Heart right ventricle (tissue), 16 donors: Measurements from ENCODE around the gene IL17C. TPM values are rescaled to one million over a fixed set of nuclear protein-coding genes. Genes with fewer than 3 reads are reported as not detected.

Experiments
- ATAC-seq, 8 donors: fragments of 200-7000 bp; cut with Tn5 transposase; one replicate each; pipeline ENCODE4 v1.9.1; 2020; ENCODE audit warnings: mild to moderate bottlenecking in 8 of 8, moderate library complexity in 8 of 8, moderate number of reproducible peaks in 1 of 8
- DNase-seq, 2 donors: peaks; one replicate each; pipeline ENCODE4 v3.0.0-alpha.2; 2020
- H3K27ac ChIP-seq, 10 donors: fragments of 200-600 bp; sonication (generic) in 2 of 10; one replicate each; pipeline versions ENCODE4 v1.5.0 to v1.8.0; 2020 to 2022; ENCODE audit warnings: mild to moderate bottlenecking in 3 of 10
- H3K27me3 ChIP-seq, 7 donors: fragments of 200-600 bp; one replicate each; pipeline ENCODE4 v1.8.0; 2021 to 2022; ENCODE audit warnings: mild to moderate bottlenecking in 2 of 7
- H3K36me3 ChIP-seq, 9 donors: fragments of 200-600 bp; sonication (generic) in 1 of 9; one replicate each; pipeline versions ENCODE4 v1.5.0 to v1.8.0; 2020 to 2022; ENCODE audit warnings: mild to moderate bottlenecking in 2 of 9
- H3K4me1 ChIP-seq, 9 donors: fragments of 200-600 bp; sonication (generic) in 1 of 9; one replicate each; pipeline versions ENCODE4 v1.5.0 to v1.8.0; 2020 to 2022; ENCODE audit warnings: mild to moderate bottlenecking in 4 of 9
- H3K4me3 ChIP-seq, 10 donors: fragments of 200-600 bp; sonication (generic) in 2 of 10; one replicate each; pipeline versions ENCODE4 v1.5.0 to v1.8.0; 2020 to 2022; ENCODE audit warnings: mild to moderate bottlenecking in 7 of 10, moderate library complexity in 2 of 10
- H3K9me3 ChIP-seq, 11 donors: fragments of 200-600 bp in 10 of 11; sonication (generic) in 2 of 11; one replicate each; pipeline versions ENCODE4 v1.5.0 to v1.8.0; 2013 to 2022; ENCODE audit warnings: mild to moderate bottlenecking in 2 of 11, control low read depth in 1 of 11, moderate library complexity in 1 of 11
- WGBS, 2 donors: extraction: QIAGEN DNeasy Blood & Tissue Kit; methylation state at CpG; one replicate each; pipeline ENCODE4 v1.1.7; 2013; ENCODE audit warnings: inconsistent platforms in 1 of 2; 5-methylcytosine and 5-hydroxymethylcytosine counted together
- intact Hi-C, 10 donors: fragments of 100-400 bp; cut with DNase I; formaldehyde crosslinking; loops; one replicate each; pipeline versions ENCODE4 v1.11.1 to v1.14.2; 2022
- polyA plus RNA-seq, 2 donors: library from polyadenylated mRNA; stranded (reverse); fragments of 200-250 nt; gene quantifications; one replicate each; pipeline ENCODE4 v1.2.3, GENCODE V29; 2013
- total RNA-seq, 10 donors: library from RNA; stranded (reverse); fragmentation: NEBNext Ultra II Directional in 3 of 10; extraction: Animal tissue kit (Norgen Biotek cat#: 25700) in 3 of 10; gene quantifications; one replicate each; pipeline versions ENCODE4 v1.2.1 to v1.2.4, GENCODE V29; 2021 to 2023
- TF ChIP-seq, protein P1 (sequence below), 9 donors: fragments of 200-600 bp; sonication (generic) in 2 of 9; IDR thresholded peaks; one replicate each; pipeline versions ENCODE4 v1.5.0 to v1.8.0; 2021 to 2022; ENCODE audit warnings: antibody characterized with exemption in 9 of 9, mild to moderate bottlenecking in 5 of 9, moderate library complexity in 1 of 9
- donor health status: Arrhythmogenic right ventricular cardiomyopathy.
- donor health status: ischemic (EF 13 %, LVEDD 7.1; RV severe dilation, severe dysfunction).
- donor health status: healthy with polysubstance abuse.
- donor health status: DM: no; HTN: yes; CAD: no.
- donor health status: DM: no; HTN: no; CAD: no.
- donor health status: ischemic (EF 25% LVEDD 6.9; RV normal size, moderate dysfunction).
- donor health status: ischemic (EF 25% LVEDD 5.7; RV mildly dilated, moderate dysfunction).
- donor health status: healthy.
- donor health status: DM: yes; HTN: yes; CAD: no.
- donor health status: Ischemic cardiomyopathy.
- donor health status: ischemic (EF 35%, LVEDD 5.7; RV mildly dilated, moderate dysfunction).
- donor health status: nonischemic (EF 11% LVEDD 7.7; RV severe dilation, severe dysfunction).
- donor health status: DM: yes; HTN: yes; CAD: no.
- donor health status: PGD.
- donor health status: ischemic (EF 29% LVEDD 5.4; RV normal size, mild dysfunction).
- donor health status: nonischemic (EF 23%, LVEDD 6.1; RV moderate dilation, normal function).

Gene IL17C
- total and polyA plus RNA-seq, 12 donors, result not detected

GRCh38 chr16:88631384-88631783 lies 7.0 kb upstream of the IL17C start:
- H3K4me1 ChIP-seq, result peaks cover 4 to 44% (median 26%) of the 10 kb centered on the region in 9 donors
- TF ChIP-seq, protein P1, sequence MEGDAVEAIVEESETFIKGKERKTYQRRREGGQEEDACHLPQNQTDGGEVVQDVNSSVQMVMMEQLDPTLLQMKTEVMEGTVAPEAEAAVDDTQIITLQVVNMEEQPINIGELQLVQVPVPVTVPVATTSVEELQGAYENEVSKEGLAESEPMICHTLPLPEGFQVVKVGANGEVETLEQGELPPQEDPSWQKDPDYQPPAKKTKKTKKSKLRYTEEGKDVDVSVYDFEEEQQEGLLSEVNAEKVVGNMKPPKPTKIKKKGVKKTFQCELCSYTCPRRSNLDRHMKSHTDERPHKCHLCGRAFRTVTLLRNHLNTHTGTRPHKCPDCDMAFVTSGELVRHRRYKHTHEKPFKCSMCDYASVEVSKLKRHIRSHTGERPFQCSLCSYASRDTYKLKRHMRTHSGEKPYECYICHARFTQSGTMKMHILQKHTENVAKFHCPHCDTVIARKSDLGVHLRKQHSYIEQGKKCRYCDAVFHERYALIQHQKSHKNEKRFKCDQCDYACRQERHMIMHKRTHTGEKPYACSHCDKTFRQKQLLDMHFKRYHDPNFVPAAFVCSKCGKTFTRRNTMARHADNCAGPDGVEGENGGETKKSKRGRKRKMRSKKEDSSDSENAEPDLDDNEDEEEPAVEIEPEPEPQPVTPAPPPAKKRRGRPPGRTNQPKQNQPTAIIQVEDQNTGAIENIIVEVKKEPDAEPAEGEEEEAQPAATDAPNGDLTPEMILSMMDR (IDR thresholded peaks at IDR 0.05), result no peak
- WGBS, 2 donors, result 69 to 74% methylated on average over 16 of the region's 16 CpGs
- peaks cover 0 to 67% (median 26%) of the 10 kb centered on the region in 9 donors for H3K36me3 ChIP-seq
- H3K27me3 ChIP-seq, result peaks cover 0 to 16% (median 0%) of the 10 kb centered on the region in 7 donors
- H3K9me3 ChIP-seq, result no peaks in the 10 kb centered on the region
- ATAC-seq (peak in 1 of 8 donors; percentile 26), DNase-seq (peak; percentile 41 to 51)
- no peak overlapping the region for H3K4me3 ChIP-seq
- peak overlapping the region in 5 of 10 donors; percentile 12 to 64 (median 55) for H3K27ac ChIP-seq
- intact Hi-C loops, result no loop called here

DNA sequence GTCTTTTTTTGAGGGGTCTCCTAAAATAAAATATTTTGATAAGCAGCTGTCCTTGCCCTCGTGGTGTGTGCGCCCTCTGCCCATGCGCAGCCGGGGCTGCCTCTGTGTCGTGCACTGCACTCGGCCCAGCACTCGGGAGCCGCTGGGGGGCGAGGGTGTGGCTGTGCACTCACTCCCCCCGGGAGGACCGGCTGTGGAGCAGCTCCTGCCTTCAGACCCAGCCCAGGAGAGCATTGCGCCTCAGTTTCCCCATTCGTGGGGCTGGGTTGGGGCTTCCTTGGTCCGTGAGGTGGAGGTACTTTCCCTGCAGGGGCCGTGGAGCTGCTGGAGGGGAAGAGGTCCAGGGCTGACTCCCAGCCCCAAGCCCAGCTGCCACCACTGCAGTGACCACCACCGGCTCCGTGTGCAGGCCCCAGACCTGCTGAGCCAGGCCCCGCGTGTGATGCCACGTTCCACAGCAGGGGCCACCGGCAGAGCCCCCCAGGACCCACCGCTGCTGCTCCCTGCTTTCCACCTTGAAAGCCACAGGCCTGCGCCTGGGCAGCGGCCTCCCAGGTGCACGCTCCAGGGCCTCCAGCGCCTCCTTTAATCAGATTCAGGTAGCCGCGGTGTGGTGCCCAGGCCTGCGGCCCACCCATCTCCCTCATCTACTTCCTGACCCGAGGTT lies 6.3 kb upstream of the IL17C start:
- H3K36me3 ChIP-seq, result peaks cover 0 to 60% (median 26%) of the 10 kb centered on the region in 9 donors
- ATAC-seq, result no peak

GRCh38 chr16:88632587-88632930 lies 5.8 kb upstream of the IL17C start:
- 89 to 92% methylated on average over 11 of the region's 11 CpGs for WGBS, 2 donors
- Histone ChIP-seq H3K4me3 (no peak overlapping the region), H3K4me1 (peaks cover 4 to 44% (median 26%) of the 10 kb centered on the region in 9 donors), H3K27me3 (peaks cover 0 to 27% (median 6%) of the 10 kb centered on the region in 7 donors), H3K36me3 (peaks cover 0 to 55% (median 26%) of the 10 kb centered on the region in 9 donors), H3K9me3 (no peaks in the 10 kb centered on the region), H3K27ac (no peak overlapping the region)
- DNase-seq, result no peak
- ATAC-seq, result no peak
- intact Hi-C loops, result no loop called here
- TF ChIP-seq, protein P1 (IDR thresholded peaks at IDR 0.05), result no peak

More for the DNA sequence above, 6.3 kb upstream of the IL17C start:
- peaks cover 0 to 22% (median 4%) of the 10 kb centered on the region in 7 donors for H3K27me3 ChIP-seq
- TF ChIP-seq, protein P1 (IDR thresholded peaks at IDR 0.05), result no peak
- intact Hi-C loops, result no loop called here
- no peak for DNase-seq
- peak overlapping the region in 3 of 10 donors; percentile 55 to 64 (median 64) for H3K27ac ChIP-seq
- peaks cover 4 to 44% (median 26%) of the 10 kb centered on the region in 9 donors for H3K4me1 ChIP-seq
- H3K4me3 ChIP-seq, result no peak overlapping the region
- WGBS, 2 donors, result 87 to 89% methylated on average over 30 of the region's 30 CpGs
- H3K9me3 ChIP-seq, result no peaks in the 10 kb centered on the region

- DNase-seq, result peak in 1 of 2 donors; percentile 22
- Histone ChIP-seq H3K4me1 (peaks cover 1 to 36% (median 26%) of the 10 kb centered on the region in 9 donors), H3K9me3 (no peaks in the 10 kb centered on the region), H3K27me3 (peaks cover 7 to 39% (median 15%) of the 10 kb centered on the region in 7 donors), H3K4me3 (peak overlapping the region in 8 of 10 donors; percentile 29 to 65 (median 52)), H3K27ac (peak overlapping the region in 1 of 10 donors; percentile 88), H3K36me3 (peaks cover 0 to 45% (median 26%) of the 10 kb centered on the region in 9 donors)
- ATAC-seq, result peak in 6 of 8 donors; percentile 12 to 45 (median 34)
- intact Hi-C loops, result no loop called here
- TF ChIP-seq, protein P1 (IDR thresholded peaks at IDR 0.05), result peak in 5 of 9 donors; percentile 17 to 47 (median 29)
- WGBS, 2 donors, result 57 to 67% methylated on average over 23 of the region's 23 CpGs
These were observed 4.7 kb upstream of the IL17C start for GRCh38 chr16:88633684-88634140.
